HL-60 (cell line): ENCODE results near the gene ARHGAP26.

Experiments
- DNase-seq, 2 experiments: peaks; one replicate each; pipeline ENCODE4 v3.0.0-alpha.2; 2010 to 2020; ENCODE audit warnings: low read depth in 1 of 2, low spot score in 1 of 2
- H3K27ac ChIP-seq: fragments of 250-450 bp; sonication (Bioruptor Pico); replicated peaks from 2 replicates; pipeline ENCODE4 v1.5.1; 2020; ENCODE audit warnings: mild to moderate bottlenecking, moderate library complexity
- H3K27me3 ChIP-seq: fragments of 250-450 bp; sonication (Bioruptor Pico); 2 replicates; pipeline ENCODE4 v1.5.1; 2021; ENCODE audit warnings: mild to moderate bottlenecking, moderate library complexity; ENCODE audit not compliant: insufficient read depth, poor library complexity, severe bottlenecking
- H3K4me3 ChIP-seq: replicated peaks from 2 replicates; pipeline ENCODE4 v1.5.1; 2011; ENCODE audit warnings: mild to moderate bottlenecking, control low read depth, low read length; ENCODE audit not compliant: insufficient read depth
- GABPA ChIP-seq: IDR thresholded peaks from 2 replicates; pipeline ENCODE4 v1.6.1; 2012; ENCODE audit warnings: low read depth
- POLR2AphosphoS5 ChIP-seq: IDR thresholded peaks from 2 replicates; pipeline ENCODE4 v1.6.1; 2012; ENCODE audit warnings: low read depth
- SPI1 ChIP-seq: IDR thresholded peaks from 2 replicates; pipeline ENCODE4 v1.6.1; 2012; ENCODE audit warnings: low read depth, mild to moderate bottlenecking, borderline replicate concordance
- TF ChIP-seq, protein P1 (sequence below): IDR thresholded peaks from one replicate; pipeline ENCODE4 v1.5.1; 2011; ENCODE audit warnings: low read length, control low read depth, inconsistent platforms; ENCODE audit not compliant: insufficient read depth
- TF ChIP-seq, protein P2 (sequence below): IDR thresholded peaks from 2 replicates; pipeline ENCODE4 v1.6.1; 2012; ENCODE audit warnings: low read depth; ENCODE audit not compliant: insufficient replicate concordance

Gene ARHGAP26

DNA sequence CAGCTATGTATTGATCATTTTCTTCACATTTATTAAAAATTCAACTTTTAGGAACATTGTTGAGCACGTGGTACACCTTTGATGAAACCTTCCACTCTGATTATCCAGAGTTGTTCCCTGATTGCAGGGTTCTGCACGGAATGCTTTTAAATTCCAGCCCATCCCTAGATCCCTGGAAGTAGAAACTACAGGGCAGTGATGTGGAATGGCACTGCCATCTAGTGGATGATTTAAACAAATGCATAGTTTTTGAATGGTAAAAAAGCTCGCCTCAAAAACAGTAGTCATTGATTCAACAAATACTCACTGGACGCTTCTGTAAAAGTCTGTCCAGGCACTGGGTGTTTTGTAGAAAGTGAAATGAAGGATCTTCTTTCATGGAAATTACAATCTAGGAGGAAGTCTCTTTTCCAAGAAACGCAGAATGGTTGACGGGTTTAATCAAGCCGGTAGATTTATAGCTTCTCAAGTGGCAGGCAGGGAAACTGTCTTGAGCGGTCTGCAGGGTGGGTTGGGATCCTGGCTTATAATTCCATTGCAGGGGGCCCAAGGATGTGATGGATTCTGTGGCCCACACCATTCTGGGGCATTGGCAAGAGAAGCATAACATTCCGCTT, 118.4 kb downstream of the ARHGAP26 start:
- no peak overlapping the region for H3K27ac ChIP-seq
- DNase-seq = peak in 1 of 2 experiments; percentile 16
- no peak overlapping the region for H3K4me3 ChIP-seq
- TF ChIP-seq SPI1 = no peak
- no peak for TF ChIP-seq POLR2AphosphoS5
- TF ChIP-seq GABPA = no peak
- TF ChIP-seq, protein P1, sequence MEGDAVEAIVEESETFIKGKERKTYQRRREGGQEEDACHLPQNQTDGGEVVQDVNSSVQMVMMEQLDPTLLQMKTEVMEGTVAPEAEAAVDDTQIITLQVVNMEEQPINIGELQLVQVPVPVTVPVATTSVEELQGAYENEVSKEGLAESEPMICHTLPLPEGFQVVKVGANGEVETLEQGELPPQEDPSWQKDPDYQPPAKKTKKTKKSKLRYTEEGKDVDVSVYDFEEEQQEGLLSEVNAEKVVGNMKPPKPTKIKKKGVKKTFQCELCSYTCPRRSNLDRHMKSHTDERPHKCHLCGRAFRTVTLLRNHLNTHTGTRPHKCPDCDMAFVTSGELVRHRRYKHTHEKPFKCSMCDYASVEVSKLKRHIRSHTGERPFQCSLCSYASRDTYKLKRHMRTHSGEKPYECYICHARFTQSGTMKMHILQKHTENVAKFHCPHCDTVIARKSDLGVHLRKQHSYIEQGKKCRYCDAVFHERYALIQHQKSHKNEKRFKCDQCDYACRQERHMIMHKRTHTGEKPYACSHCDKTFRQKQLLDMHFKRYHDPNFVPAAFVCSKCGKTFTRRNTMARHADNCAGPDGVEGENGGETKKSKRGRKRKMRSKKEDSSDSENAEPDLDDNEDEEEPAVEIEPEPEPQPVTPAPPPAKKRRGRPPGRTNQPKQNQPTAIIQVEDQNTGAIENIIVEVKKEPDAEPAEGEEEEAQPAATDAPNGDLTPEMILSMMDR = peak; percentile 29
- no peaks in the 10 kb centered on the region for H3K27me3 ChIP-seq

- TF ChIP-seq POLR2AphosphoS5 = no peak
- no peak for TF ChIP-seq GABPA
- TF ChIP-seq SPI1 = no peak
- TF ChIP-seq, protein P2, sequence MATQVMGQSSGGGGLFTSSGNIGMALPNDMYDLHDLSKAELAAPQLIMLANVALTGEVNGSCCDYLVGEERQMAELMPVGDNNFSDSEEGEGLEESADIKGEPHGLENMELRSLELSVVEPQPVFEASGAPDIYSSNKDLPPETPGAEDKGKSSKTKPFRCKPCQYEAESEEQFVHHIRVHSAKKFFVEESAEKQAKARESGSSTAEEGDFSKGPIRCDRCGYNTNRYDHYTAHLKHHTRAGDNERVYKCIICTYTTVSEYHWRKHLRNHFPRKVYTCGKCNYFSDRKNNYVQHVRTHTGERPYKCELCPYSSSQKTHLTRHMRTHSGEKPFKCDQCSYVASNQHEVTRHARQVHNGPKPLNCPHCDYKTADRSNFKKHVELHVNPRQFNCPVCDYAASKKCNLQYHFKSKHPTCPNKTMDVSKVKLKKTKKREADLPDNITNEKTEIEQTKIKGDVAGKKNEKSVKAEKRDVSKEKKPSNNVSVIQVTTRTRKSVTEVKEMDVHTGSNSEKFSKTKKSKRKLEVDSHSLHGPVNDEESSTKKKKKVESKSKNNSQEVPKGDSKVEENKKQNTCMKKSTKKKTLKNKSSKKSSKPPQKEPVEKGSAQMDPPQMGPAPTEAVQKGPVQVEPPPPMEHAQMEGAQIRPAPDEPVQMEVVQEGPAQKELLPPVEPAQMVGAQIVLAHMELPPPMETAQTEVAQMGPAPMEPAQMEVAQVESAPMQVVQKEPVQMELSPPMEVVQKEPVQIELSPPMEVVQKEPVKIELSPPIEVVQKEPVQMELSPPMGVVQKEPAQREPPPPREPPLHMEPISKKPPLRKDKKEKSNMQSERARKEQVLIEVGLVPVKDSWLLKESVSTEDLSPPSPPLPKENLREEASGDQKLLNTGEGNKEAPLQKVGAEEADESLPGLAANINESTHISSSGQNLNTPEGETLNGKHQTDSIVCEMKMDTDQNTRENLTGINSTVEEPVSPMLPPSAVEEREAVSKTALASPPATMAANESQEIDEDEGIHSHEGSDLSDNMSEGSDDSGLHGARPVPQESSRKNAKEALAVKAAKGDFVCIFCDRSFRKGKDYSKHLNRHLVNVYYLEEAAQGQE = no peak
- TF ChIP-seq, protein P1 = no peak
Observed at GRCh38 chr5:142892021-142892420, 121.8 kb downstream of the ARHGAP26 start.

DNA sequence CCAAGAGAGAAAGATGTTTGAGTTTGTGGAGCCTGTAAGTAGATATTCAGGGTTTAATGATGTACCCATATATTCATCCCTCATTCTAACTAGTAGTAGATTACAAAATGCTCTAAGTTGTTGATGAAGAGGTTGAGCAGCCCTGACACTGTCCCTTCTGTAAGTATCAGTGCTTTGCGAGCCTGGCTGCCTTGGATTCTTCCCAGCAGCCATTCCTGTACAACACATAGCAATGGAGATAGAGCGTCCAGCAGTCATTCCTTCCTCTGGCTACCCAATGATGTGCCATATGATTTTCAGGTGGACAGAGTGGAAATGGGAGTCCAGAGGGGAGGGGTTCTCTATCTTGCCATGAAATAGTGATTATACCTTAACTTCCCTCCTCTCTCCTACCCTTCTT, 124.1 kb downstream of the ARHGAP26 start:
- no peak for DNase-seq
- Histone ChIP-seq H3K4me3 (no peak overlapping the region), H3K27ac (no peak overlapping the region), H3K27me3 (no peaks in the 10 kb centered on the region)
- TF ChIP-seq GABPA (no peak), SPI1 (no peak), POLR2AphosphoS5 (no peak)
- TF ChIP-seq, protein P1 = no peak
- TF ChIP-seq, protein P2 = no peak

More at GRCh38 chr5:142892021-142892420, 121.8 kb downstream of the ARHGAP26 start:
- H3K27ac ChIP-seq = no peak overlapping the region
- H3K27me3 ChIP-seq = no peaks in the 10 kb centered on the region
- no peak overlapping the region for H3K4me3 ChIP-seq
- no peak for DNase-seq

DNA sequence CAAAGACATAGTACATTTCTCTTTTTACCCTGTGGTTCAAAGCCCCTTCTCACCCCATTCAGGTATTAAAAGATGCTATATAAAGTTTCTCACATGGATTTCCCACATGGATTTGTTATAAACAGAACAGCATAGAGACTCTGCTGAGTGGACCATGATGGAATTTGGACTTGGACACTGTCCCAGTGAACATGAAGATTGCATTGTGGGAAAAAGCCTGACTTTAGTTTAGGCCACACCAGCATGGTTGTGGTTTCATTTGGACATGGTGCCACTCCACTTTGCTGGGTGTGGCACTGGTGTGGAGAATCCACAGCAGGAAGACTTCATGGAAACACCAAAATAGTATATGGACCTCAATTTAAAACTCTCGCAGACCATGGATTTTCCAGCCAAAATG, 124.6 kb downstream of the ARHGAP26 start:
- no peak for DNase-seq
- no peak for TF ChIP-seq POLR2AphosphoS5
- no peak for TF ChIP-seq SPI1
- no peak for TF ChIP-seq GABPA
- TF ChIP-seq, protein P1 = no peak
- TF ChIP-seq, protein P2 = no peak
- no peaks in the 10 kb centered on the region for H3K27me3 ChIP-seq
- no peak overlapping the region for H3K4me3 ChIP-seq
- H3K27ac ChIP-seq = no peak overlapping the region
